Neuron (in vitro differentiated cells): ENCODE data around the gene PI4KA.

Experiments
- H2AFZ ChIP-seq: one replicate; pipeline ENCODE4 v1.6.1; 2013; ENCODE audit warnings: low read depth, mild to moderate bottlenecking, inconsistent platforms, low read length, moderate library complexity
- H3K27me3 ChIP-seq: one replicate; pipeline ENCODE4 v1.6.1; 2013; ENCODE audit warnings: low read length; ENCODE audit not compliant: insufficient read depth
- H3K36me3 ChIP-seq: one replicate; pipeline ENCODE4 v1.6.1; 2013; ENCODE audit warnings: low read length; ENCODE audit not compliant: insufficient read depth
- H3K4me1 ChIP-seq: one replicate; pipeline ENCODE4 v1.6.1; 2013; ENCODE audit warnings: low read length; ENCODE audit not compliant: insufficient read depth
- H3K4me3 ChIP-seq: 2 replicates; pipeline ENCODE4 v1.5.1; 2013; ENCODE audit warnings: mild to moderate bottlenecking, low read length, moderate library complexity
- H3K9me3 ChIP-seq: one replicate; pipeline ENCODE4 v1.6.1; 2013; ENCODE audit warnings: low read length

Gene PI4KA

GRCh38 chr22:20868025-20868962 is 9.7 kb upstream of the PI4KA start:
- H3K27me3 ChIP-seq = no peaks in the 10 kb centered on the region
- peaks cover 25% of the 10 kb centered on the region for H3K36me3 ChIP-seq
- no peaks in the 10 kb centered on the region for H3K4me1 ChIP-seq
- H3K9me3 ChIP-seq = no peaks in the 10 kb centered on the region
- no peak overlapping the region for H3K4me3 ChIP-seq
- no peak overlapping the region for H2AFZ ChIP-seq

- peaks cover 23% of the 10 kb centered on the region for H3K36me3 ChIP-seq
Measured at GRCh38 chr22:20867179-20868024, 8.8 kb upstream of the PI4KA start.

GRCh38 chr22:20866736-20867135 is 8.1 kb upstream of the PI4KA start:
- Histone ChIP-seq H3K27me3 (no peaks in the 10 kb centered on the region), H2AFZ (no peak overlapping the region), H3K4me1 (no peaks in the 10 kb centered on the region), H3K36me3 (peaks cover 25% of the 10 kb centered on the region), H3K4me3 (no peak overlapping the region), H3K9me3 (no peaks in the 10 kb centered on the region)

More at GRCh38 chr22:20867179-20868024, 8.8 kb upstream of the PI4KA start:
- Histone ChIP-seq H3K4me3 (no peak overlapping the region), H3K27me3 (no peaks in the 10 kb centered on the region), H3K9me3 (no peaks in the 10 kb centered on the region), H2AFZ (no peak overlapping the region), H3K4me1 (no peaks in the 10 kb centered on the region)

- no peak overlapping the region for H3K4me3 ChIP-seq
- no peaks in the 10 kb centered on the region for H3K9me3 ChIP-seq
- no peak overlapping the region for H2AFZ ChIP-seq
- H3K4me1 ChIP-seq = no peaks in the 10 kb centered on the region
- H3K36me3 ChIP-seq = peaks cover 22% of the 10 kb centered on the region
- H3K27me3 ChIP-seq = no peaks in the 10 kb centered on the region
Measured at GRCh38 chr22:20865875-20866445, 7.3 kb upstream of the PI4KA start.

GRCh38 chr22:20865331-20865730 is 6.7 kb upstream of the PI4KA start:
- no peak overlapping the region for H3K4me3 ChIP-seq
- peaks cover 16% of the 10 kb centered on the region for H3K36me3 ChIP-seq
- H3K9me3 ChIP-seq = no peaks in the 10 kb centered on the region
- no peak overlapping the region for H2AFZ ChIP-seq
- H3K27me3 ChIP-seq = no peaks in the 10 kb centered on the region
- H3K4me1 ChIP-seq = no peaks in the 10 kb centered on the region

GRCh38 chr22:20864186-20864908 is 5.7 kb upstream of the PI4KA start:
- Histone ChIP-seq H3K9me3 (no peaks in the 10 kb centered on the region), H3K36me3 (peaks cover 12% of the 10 kb centered on the region), H3K4me3 (no peak overlapping the region), H3K4me1 (no peaks in the 10 kb centered on the region), H3K27me3 (no peaks in the 10 kb centered on the region), H2AFZ (no peak overlapping the region)

- H3K4me1 ChIP-seq = no peaks in the 10 kb centered on the region
- H3K36me3 ChIP-seq = peaks cover 12% of the 10 kb centered on the region
- H3K27me3 ChIP-seq = no peaks in the 10 kb centered on the region
Measured at GRCh38 chr22:20863366-20863765, 4.8 kb upstream of the PI4KA start.

GRCh38 chr22:20862540-20862939 is 3.9 kb upstream of the PI4KA start:
- Histone ChIP-seq H3K4me1 (peaks cover 6% of the 10 kb centered on the region), H3K27me3 (no peaks in the 10 kb centered on the region), H2AFZ (no peak overlapping the region), H3K36me3 (peaks cover 12% of the 10 kb centered on the region), H3K4me3 (no peak overlapping the region), H3K9me3 (no peaks in the 10 kb centered on the region)

More at GRCh38 chr22:20863366-20863765, 4.8 kb upstream of the PI4KA start:
- H3K4me3 ChIP-seq = no peak overlapping the region
- H3K9me3 ChIP-seq = no peaks in the 10 kb centered on the region
- no peak overlapping the region for H2AFZ ChIP-seq

- no peaks in the 10 kb centered on the region for H3K27me3 ChIP-seq
- peaks cover 10% of the 10 kb centered on the region for H3K4me1 ChIP-seq
- no peaks in the 10 kb centered on the region for H3K9me3 ChIP-seq
- peak overlapping the region; percentile 71 for H3K4me3 ChIP-seq
- H2AFZ ChIP-seq = no peak overlapping the region
- H3K36me3 ChIP-seq = peaks cover 8% of the 10 kb centered on the region
Measured at GRCh38 chr22:20859615-20860014, 1.0 kb upstream of the PI4KA start.

GRCh38 chr22:20857838-20858614 is 585 bp downstream of the PI4KA start:
- H3K4me1 ChIP-seq = peaks cover 10% of the 10 kb centered on the region
- peak overlapping the region; percentile 49 for H2AFZ ChIP-seq
- H3K4me3 ChIP-seq = peak overlapping the region; percentile 71
- no peaks in the 10 kb centered on the region for H3K9me3 ChIP-seq
- peaks cover 2% of the 10 kb centered on the region for H3K36me3 ChIP-seq
- no peaks in the 10 kb centered on the region for H3K27me3 ChIP-seq

GRCh38 chr22:20857247-20857643 is 1.4 kb downstream of the PI4KA start:
- Histone ChIP-seq H3K9me3 (no peaks in the 10 kb centered on the region), H3K4me3 (peak overlapping the region; percentile 71), H3K27me3 (no peaks in the 10 kb centered on the region), H2AFZ (no peak overlapping the region), H3K36me3 (peaks cover under 1% of the 10 kb centered on the region), H3K4me1 (peaks cover 10% of the 10 kb centered on the region)

GRCh38 chr22:20853236-20853660 is 5.4 kb downstream of the PI4KA start:
- Histone ChIP-seq H3K9me3 (no peaks in the 10 kb centered on the region), H3K36me3 (no peaks in the 10 kb centered on the region), H3K4me1 (peaks cover 10% of the 10 kb centered on the region), H3K4me3 (no peak overlapping the region), H3K27me3 (no peaks in the 10 kb centered on the region), H2AFZ (no peak overlapping the region)
